NCI-H2171 (cell line): ENCODE measurements around the gene CAMSAP3.
"Not testable (repeated sequence)": the region's sequence is repeated elsewhere in the genome, so short reads cannot be mapped to it uniquely, and the experiment has no call there.

Experiments used
- DNase-seq: peaks from one replicate; lab custom pipeline; 2025; lab: John Stamatoyannopoulos, UW

The CAMSAP3 gene

GRCh38 chr19:7575434-7576040, 20.1 kb upstream of the CAMSAP3 start:
- no peak for DNase-seq

DNA sequence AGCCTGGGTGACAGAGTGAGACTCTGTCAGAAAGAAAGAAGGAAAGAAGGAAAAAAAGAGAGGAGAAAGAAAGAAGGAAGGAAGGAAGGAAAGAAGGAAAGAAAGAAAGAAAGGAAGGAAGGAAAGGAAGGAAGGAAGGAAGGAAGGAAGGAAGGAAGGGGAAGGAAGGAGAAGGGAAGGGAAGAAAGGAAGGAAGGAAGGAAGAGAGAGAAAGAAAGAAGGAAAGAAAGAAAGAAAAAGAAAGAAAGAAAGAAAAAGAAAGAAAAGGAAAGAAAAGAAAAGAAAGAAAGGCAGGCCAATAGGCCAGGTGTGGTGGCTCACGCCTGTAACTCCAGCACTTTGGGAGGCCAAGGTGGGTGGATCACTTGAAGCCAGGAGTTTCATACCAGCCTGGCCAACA, 18.2 kb upstream of the CAMSAP3 start:
- DNase-seq = not testable (repeated sequence)

DNA sequence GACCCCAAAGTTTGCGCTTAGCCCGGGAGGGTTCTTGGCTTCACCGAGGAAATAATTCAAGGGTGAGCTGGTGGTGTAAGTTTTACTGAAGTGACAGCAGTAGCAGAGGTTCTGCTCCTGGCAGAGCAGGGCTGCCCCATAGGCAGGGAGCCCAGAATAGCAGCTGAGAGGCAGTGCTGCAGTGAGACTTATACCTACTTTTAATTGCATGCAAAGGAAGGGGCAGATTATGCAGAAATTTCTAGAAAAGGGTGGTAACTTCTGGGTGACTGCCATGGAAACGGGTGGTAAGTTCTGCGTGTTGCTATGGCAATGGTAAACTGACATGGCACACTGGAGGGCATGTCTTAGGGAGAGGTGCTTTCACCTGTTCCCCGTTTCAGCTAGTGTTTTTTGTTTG, 17.5 kb upstream of the CAMSAP3 start:
- DNase-seq = no peak

DNA sequence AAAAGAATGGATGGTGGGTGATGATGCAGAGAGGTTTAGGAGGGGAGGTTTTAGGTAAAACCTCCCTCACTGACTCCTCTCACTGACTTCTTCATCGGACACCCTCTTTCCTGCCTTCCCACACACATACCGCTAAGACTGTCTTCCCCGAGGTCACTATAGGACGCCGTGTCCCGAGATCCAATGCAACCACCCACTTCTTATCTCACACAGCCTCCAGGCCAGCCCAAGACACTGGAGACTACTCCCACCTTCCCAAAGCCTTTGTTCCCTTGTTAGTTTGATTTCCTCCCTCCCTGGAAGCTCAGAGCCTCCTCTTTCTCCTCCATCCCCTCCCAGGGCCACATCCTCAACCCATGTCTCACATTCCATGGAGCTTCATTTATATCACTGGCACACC, 16.5 kb upstream of the CAMSAP3 start:
- no peak for DNase-seq

- DNase-seq = no peak
Observed at GRCh38 chr19:7582446-7582845, 13.2 kb upstream of the CAMSAP3 start.

DNA sequence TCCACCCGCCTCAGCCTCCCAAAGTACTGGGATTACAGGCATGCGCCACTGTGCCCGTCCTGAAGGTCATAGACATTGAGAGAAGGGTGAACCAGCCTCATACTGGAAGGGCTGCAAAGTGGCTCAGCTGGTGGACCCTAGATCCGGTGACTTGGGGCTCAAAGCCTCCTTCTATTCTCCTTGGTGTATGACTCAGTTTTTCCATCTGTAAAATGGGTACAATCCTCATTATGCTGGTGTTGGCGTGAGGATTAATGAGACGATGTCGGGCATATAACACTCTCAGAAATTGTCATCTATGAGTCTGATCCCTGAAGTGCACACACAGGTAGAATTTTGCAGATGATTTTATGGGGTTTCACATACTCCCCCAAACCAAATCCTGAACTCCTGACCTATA, 5.8 kb upstream of the CAMSAP3 start:
- no peak for DNase-seq

- no peak for DNase-seq
Observed at GRCh38 chr19:7590256-7590655, 5.4 kb upstream of the CAMSAP3 start.

- DNase-seq = no peak
Observed at GRCh38 chr19:7596211-7596937, 711 bp downstream of the CAMSAP3 start.

GRCh38 chr19:7597689-7598088, 2.0 kb downstream of the CAMSAP3 start:
- DNase-seq = no peak

GRCh38 chr19:7598180-7598579, 2.5 kb downstream of the CAMSAP3 start:
- DNase-seq = no peak

DNA sequence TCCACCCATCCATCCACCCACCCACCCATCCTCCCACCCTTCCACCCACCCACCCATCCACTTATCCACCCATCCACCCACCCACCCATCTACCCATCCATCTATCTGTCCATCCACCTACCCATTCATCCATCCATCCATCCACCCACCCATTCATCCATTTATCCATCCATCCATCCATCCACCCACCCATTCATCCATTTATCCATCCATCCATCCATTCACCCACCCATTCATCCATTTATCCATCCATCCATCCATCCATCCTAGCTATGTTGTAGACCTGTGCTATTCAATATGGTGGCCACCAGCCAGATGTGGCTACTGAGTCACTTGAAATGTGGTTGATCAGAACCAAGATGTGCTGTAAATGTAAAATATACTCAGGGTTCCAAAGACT, 5.1 kb downstream of the CAMSAP3 start:
- no peak for DNase-seq

- DNase-seq = no peak
Observed at GRCh38 chr19:7602240-7602934, 6.7 kb downstream of the CAMSAP3 start.

DNA sequence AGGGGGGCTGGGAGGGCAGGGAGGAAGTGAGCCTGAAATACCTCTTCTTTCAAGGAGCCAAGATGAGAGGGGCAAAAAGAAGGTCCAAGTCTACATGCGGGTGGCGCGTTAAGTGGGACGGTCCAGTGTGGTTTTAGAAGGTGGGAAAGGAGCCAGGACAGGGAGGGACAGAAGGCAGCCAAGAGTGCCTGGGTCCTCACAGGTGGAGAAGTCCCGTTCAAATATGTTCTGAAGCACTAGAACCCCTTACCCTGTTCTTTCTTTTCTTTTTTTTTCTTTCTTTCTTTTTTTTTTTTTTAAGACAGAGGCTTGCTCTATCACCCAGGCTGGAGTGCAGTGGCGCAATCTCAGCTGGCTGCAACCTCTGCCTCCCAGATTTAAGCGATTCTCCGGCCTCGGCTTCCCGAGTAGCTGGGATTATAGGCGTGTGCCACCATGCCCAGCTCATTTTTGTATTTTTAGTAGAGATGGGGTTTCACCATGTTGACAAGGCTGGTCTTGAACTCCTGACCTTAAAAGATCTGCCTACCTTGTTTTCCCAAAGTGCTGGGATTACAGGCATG, 7.4 kb downstream of the CAMSAP3 start:
- DNase-seq = no peak

DNA sequence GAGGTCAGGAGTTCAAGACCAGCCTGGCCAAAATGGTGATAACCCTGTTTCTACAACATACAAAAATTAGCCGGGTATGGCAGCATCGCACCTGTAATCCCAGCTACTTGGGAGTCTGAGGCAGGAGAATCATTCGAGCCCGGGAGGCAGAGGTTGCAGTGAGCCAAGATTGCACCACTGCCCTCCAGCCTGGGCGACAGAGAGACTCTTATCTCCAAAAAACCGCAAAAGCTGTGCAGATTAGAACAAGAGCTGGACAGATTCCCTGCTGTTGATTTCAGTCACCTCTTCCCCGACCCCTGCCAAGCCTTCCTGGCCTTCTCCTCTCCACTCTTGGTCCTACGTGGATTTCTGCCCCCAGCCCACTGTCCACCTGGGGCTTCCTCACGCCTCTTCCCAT, 8.3 kb downstream of the CAMSAP3 start:
- no peak for DNase-seq

GRCh38 chr19:7605490-7606222, 10.0 kb downstream of the CAMSAP3 start:
- DNase-seq = no peak

- DNase-seq = no peak
Observed at GRCh38 chr19:7606289-7606688, 10.6 kb downstream of the CAMSAP3 start.

DNA sequence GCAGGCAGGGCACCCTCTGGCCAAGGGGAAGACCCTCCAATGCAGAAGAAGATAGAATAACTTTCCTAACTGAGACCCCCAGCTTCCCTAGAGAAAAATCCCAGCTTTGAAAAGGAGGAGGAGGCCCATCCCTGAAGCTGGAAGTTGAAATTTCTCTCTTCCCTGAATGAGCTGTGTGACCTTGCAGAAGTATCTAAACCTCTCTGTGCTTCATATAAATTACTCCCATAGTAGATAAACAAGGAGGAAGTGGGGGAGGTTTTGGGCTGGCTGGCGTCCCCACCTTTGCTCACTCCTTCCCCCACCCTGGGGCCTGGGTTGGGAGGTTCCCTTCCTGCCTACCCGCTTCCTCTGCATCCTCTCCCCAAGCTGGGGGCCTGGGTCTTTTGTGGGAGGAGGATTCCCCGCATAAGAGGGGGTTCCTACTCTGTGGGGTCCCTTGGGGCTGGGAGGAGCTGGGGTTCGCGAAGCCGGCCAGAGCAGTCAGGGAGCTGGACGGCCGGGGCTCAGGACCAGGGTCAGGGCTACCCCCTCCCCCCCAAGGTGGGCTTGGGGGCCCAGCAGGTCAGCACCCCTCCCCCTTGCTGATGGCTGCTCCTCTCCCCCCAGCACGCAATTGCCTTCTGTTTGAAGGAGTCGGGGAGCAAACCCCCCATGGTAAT, 11.7 kb downstream of the CAMSAP3 start:
- DNase-seq = no peak

- DNase-seq = no peak
Observed at GRCh38 chr19:7607874-7608560, 12.4 kb downstream of the CAMSAP3 start.

GRCh38 chr19:7610491-7611240, 15.0 kb downstream of the CAMSAP3 start:
- no peak for DNase-seq

DNA sequence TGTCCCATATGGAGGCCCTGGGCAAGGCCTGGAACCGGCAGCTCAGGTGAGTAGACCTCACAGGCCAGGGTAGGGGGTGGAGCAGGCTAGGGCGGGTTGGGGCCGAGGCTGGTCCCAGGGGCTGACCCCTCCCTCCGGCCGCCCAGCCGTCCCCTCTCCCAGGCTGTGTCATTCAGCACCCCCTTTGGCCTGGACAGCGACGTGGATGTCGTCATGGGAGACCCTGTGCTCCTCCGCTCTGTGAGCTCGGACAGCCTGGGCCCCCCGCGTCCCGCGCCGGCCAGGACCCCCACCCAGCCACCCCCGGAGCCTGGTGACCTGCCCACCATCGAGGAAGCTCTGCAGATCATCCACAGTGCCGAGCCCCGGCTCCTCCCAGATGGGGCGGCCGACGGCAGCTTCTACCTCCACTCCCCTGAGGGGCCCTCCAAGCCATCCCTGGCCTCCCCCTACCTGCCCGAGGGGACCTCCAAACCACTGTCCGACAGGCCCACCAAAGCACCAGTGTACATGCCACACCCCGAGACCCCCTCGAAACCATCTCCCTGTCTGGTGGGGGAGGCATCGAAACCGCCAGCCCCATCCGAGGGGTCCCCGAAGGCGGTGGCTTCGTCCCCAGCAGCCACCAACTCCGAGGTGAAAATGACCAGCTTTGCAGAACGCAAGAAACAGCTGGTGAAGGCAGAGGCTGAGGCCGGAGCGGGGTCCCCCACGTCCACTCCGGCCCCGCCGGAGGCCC, 16.0 kb downstream of the CAMSAP3 start:
- no peak for DNase-seq
